GM18517 (cell line): Measurements from ENCODE around the gene GPR17.

Source experiments
- ATAC-seq: cut with Tn5 transposase; IDR thresholded peaks from one replicate; pipeline ENCODE4 v1.9.1; 2021; ENCODE audit warnings: mild to moderate bottlenecking, moderate library complexity; ENCODE audit not compliant: unreplicated experiment

GPR17 gene

GRCh38 chr2:127614246-127614645, 31.7 kb upstream of the GPR17 start:
- ATAC-seq, result no peak

GRCh38 chr2:127614731-127615130, 31.2 kb upstream of the GPR17 start:
- ATAC-seq, result no peak

GRCh38 chr2:127615511-127616166, 30.3 kb upstream of the GPR17 start:
- no peak for ATAC-seq

GRCh38 chr2:127618551-127619202, 27.3 kb upstream of the GPR17 start:
- no peak for ATAC-seq

GRCh38 chr2:127619203-127619590, 26.8 kb upstream of the GPR17 start:
- ATAC-seq, result no peak

- ATAC-seq, result no peak
These were observed 25.9 kb upstream of the GPR17 start for GRCh38 chr2:127619877-127620705.

- ATAC-seq, result no peak
These were observed 25.1 kb upstream of the GPR17 start for GRCh38 chr2:127620866-127621265.

- ATAC-seq, result no peak
These were observed 23.9 kb upstream of the GPR17 start for GRCh38 chr2:127621981-127622431.

- ATAC-seq, result no peak
These were observed 23.2 kb upstream of the GPR17 start for GRCh38 chr2:127622561-127623387.

- ATAC-seq, result no peak
These were observed 22.3 kb upstream of the GPR17 start for GRCh38 chr2:127623388-127624319.

- no peak for ATAC-seq
These were observed 21.6 kb upstream of the GPR17 start for GRCh38 chr2:127624320-127624755.

GRCh38 chr2:127624756-127625571, 21.0 kb upstream of the GPR17 start:
- no peak for ATAC-seq

GRCh38 chr2:127625572-127625951, 20.4 kb upstream of the GPR17 start:
- no peak for ATAC-seq

- ATAC-seq, result no peak
These were observed 19.8 kb upstream of the GPR17 start for GRCh38 chr2:127626175-127626574.

- ATAC-seq, result no peak
These were observed 18.8 kb upstream of the GPR17 start for GRCh38 chr2:127626917-127627739.

GRCh38 chr2:127627740-127628571, 18.0 kb upstream of the GPR17 start:
- no peak for ATAC-seq
